Caco-2 (cell line): ENCODE measurements around the gene CMKLR1. TPM values are rescaled to one million over a fixed set of nuclear protein-coding genes. Genes with fewer than 3 reads are reported as not detected.

Experiments
- BruUV-seq: library from RNA; stranded (reverse); fragments of 400-500 nt; replicated peaks from 2 replicates; lab custom pipeline; 2021; lab: Mats Ljungman, UMichigan
- CTCF ChIA-PET: fragments of 300-600 bp; sonication (Branson Sonifier 250); formaldehyde crosslinking; loops from one replicate; lab custom pipeline; 2022; ENCODE audit warnings: antibody characterized with exemption; lab: Charles Lee
- POLR2A ChIA-PET: fragments of 300-600 bp; sonication (Branson Sonifier 250); formaldehyde crosslinking; loops from one replicate; lab custom pipeline; 2022; ENCODE audit warnings: antibody characterized with exemption; lab: Charles Lee
- DNase-seq, 2 experiments: peaks; one replicate each; pipeline versions ENCODE4 v3.0.0 to v3.0.0-alpha.2; 2020 to 2022
- H3K27me3 ChIP-seq: replicated peaks from 2 replicates; pipeline ENCODE4 v1.6.0; 2011; ENCODE audit warnings: low read length; ENCODE audit not compliant: control insufficient read depth, insufficient read depth
- H3K36me3 ChIP-seq: 2 replicates; pipeline ENCODE4 v1.5.1; 2011; ENCODE audit warnings: low read length; ENCODE audit not compliant: control insufficient read depth, insufficient read depth
- H3K4me1 ChIP-seq: fragments of 250-450 bp; sonication (Bioruptor Pico); 2 replicates; pipeline ENCODE4 v1.5.1; 2020; ENCODE audit warnings: mild to moderate bottlenecking
- H3K4me3 ChIP-seq: 2 replicates; pipeline ENCODE4 v1.5.1; 2011; ENCODE audit warnings: low read depth, mild to moderate bottlenecking, control low read depth, low read length
- H3K9me3 ChIP-seq: fragments of 250-450 bp; sonication (Bioruptor Pico); 2 replicates; pipeline ENCODE4 v1.5.1; 2020; ENCODE audit warnings: mild to moderate bottlenecking, moderate library complexity
- H3K27ac Mint-ChIP-seq: one replicate; pipeline ENCODE4 v1.8.0; 2022; ENCODE audit warnings: mixed read lengths; ENCODE audit not compliant: unreplicated experiment
- H3K27me3 Mint-ChIP-seq: one replicate; pipeline ENCODE4 v1.8.0; 2022; ENCODE audit warnings: mixed read lengths; ENCODE audit not compliant: insufficient read depth, unreplicated experiment
- H3K36me3 Mint-ChIP-seq: one replicate; pipeline ENCODE4 v1.8.0; 2022; ENCODE audit warnings: mild to moderate bottlenecking, mixed read lengths; ENCODE audit not compliant: insufficient read depth, unreplicated experiment
- H3K4me1 Mint-ChIP-seq: one replicate; pipeline ENCODE4 v1.8.0; 2022; ENCODE audit warnings: low read depth, mixed read lengths; ENCODE audit not compliant: unreplicated experiment
- H3K4me3 Mint-ChIP-seq: one replicate; pipeline ENCODE4 v1.8.0; 2022; ENCODE audit warnings: mild to moderate bottlenecking, moderate library complexity, mixed read lengths; ENCODE audit not compliant: unreplicated experiment
- H3K9me3 Mint-ChIP-seq: one replicate; pipeline ENCODE4 v1.8.0; 2022; ENCODE audit warnings: mixed read lengths; ENCODE audit not compliant: unreplicated experiment
- intact Hi-C: fragments of 100-400 bp; cut with micrococcal nuclease; formaldehyde crosslinking; loops from one replicate; pipeline ENCODE4 v1.10.0; 2022; ENCODE audit not compliant: unreplicated experiment
- total RNA-seq: library from RNA; stranded (reverse); gene quantifications from 2 replicates; pipeline ENCODE4 v1.2.3, GENCODE V29; 2022
- TF ChIP-seq, protein P1 (sequence below), 2 experiments: fragments of 200-600 bp in 1 of 2; IDR thresholded peaks; 1 replicate in 1 of 2; 2 replicates in 1 of 2; pipeline versions ENCODE4 v1.5.1 to v1.8.0; 2011 to 2022; ENCODE audit warnings: antibody characterized with exemption in 1 of 2, control low read depth in 1 of 2, inconsistent platforms in 1 of 2, low read depth in 1 of 2, low read length in 1 of 2, mild to moderate bottlenecking in 1 of 2, moderate library complexity in 1 of 2; ENCODE audit not compliant: insufficient read depth in 1 of 2, severe bottlenecking in 1 of 2, unreplicated experiment in 1 of 2

The CMKLR1 gene
- total RNA-seq, 1 experiment from 2014 or later = not detected

DNA sequence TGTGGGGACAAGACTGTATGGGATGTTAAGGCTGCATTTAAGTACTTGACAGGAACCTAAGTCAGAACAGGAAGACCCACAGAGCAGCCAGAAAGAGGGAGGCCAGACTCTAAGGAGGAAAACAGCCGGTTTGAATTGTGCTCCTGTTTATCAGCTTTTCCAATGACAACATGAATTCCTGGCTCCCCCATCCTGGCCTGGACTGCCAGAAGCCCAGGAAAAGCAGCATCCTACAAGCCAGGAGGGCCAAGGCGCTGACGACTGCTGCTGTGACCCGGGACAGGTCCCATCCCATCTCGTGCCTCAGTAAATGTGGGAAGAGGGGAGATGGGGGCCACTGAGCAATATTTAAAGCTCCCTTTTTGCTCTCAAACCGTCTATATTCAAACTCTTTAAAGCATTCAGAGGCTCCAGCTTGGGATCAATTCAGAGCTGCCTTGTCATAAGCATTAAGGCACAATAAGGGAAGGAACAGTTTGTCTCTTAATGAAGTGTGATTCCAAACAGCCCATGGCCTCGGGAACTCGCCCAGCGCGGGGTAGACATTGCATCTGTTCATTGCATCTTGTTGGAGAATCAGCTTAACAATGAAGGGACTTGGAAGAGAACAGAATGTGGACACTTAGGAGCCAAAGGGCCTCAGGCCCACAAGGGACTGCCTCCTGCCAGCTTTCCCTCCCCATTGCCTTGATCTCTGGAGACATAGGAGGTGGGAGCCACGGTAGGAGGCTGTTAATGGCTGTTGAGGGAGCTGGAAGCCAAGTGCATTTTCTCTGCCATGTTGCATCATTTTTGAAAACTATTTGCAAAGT, 49.6 kb downstream of the CMKLR1 start:
- Histone ChIP-seq H3K9me3 (no peaks in the 10 kb centered on the region), H3K4me1 (no peaks in the 10 kb centered on the region), H3K36me3 (no peaks in the 10 kb centered on the region), H3K4me3 (no peak overlapping the region), H3K27me3 (no peaks in the 10 kb centered on the region)
- DNase-seq = no peak
- Mint-ChIP-seq H3K36me3 (no peaks in the 10 kb centered on the region), H3K27ac (no peak overlapping the region), H3K27me3 (peaks cover 26% of the 10 kb centered on the region), H3K4me3 (no peak overlapping the region), H3K9me3 (no peaks in the 10 kb centered on the region), H3K4me1 (no peaks in the 10 kb centered on the region)
- intact Hi-C loops = no loop called here
- BruUV-seq = no TSS peak
- POLR2A ChIA-PET = no interaction called here
- CTCF ChIA-PET = no interaction called here
- TF ChIP-seq, protein P1, sequence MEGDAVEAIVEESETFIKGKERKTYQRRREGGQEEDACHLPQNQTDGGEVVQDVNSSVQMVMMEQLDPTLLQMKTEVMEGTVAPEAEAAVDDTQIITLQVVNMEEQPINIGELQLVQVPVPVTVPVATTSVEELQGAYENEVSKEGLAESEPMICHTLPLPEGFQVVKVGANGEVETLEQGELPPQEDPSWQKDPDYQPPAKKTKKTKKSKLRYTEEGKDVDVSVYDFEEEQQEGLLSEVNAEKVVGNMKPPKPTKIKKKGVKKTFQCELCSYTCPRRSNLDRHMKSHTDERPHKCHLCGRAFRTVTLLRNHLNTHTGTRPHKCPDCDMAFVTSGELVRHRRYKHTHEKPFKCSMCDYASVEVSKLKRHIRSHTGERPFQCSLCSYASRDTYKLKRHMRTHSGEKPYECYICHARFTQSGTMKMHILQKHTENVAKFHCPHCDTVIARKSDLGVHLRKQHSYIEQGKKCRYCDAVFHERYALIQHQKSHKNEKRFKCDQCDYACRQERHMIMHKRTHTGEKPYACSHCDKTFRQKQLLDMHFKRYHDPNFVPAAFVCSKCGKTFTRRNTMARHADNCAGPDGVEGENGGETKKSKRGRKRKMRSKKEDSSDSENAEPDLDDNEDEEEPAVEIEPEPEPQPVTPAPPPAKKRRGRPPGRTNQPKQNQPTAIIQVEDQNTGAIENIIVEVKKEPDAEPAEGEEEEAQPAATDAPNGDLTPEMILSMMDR (IDR thresholded peaks at IDR 0.05; ENCODE audit: insufficient read depth in 1 of 2, low read depth in 1 of 2, low read length in 1 of 2, severe bottlenecking in 1 of 2, unreplicated experiment in 1 of 2) = no peak

DNA sequence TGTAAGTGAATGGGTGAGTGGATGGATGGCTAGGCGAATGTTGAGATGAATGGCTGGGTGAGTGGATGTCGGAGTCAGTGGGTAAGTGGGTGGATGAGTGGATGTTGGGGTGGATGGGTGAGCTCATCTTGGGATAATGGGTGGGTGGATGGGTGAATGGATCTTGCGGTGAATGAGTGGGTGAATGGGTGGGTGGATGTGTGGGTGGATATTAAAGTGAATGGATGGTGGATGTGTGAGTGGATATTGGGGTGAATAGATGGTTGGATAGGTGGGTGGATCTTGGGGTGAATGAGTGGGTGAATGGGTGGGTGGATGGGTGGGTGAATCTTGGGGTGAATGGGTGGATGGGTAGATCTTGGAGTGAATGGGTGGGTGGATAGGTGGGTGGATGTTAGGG, 51.9 kb downstream of the CMKLR1 start:
- no peaks in the 10 kb centered on the region for H3K36me3 Mint-ChIP-seq
- H3K4me1 Mint-ChIP-seq = no peaks in the 10 kb centered on the region
- intact Hi-C loops = no loop called here
- no peaks in the 10 kb centered on the region for H3K9me3 Mint-ChIP-seq
- H3K4me3 Mint-ChIP-seq = no peak overlapping the region
- BruUV-seq = no TSS peak
- H3K27me3 Mint-ChIP-seq = peaks cover 29% of the 10 kb centered on the region
- CTCF ChIA-PET = no interaction called here
- H3K27me3 ChIP-seq = no peaks in the 10 kb centered on the region; the same call in 1 of the 2 replicates
- DNase-seq = no peak
- no peak overlapping the region for H3K4me3 ChIP-seq
- TF ChIP-seq, protein P1 (IDR thresholded peaks at IDR 0.05; ENCODE audit: insufficient read depth in 1 of 2, low read depth in 1 of 2, low read length in 1 of 2, severe bottlenecking in 1 of 2, unreplicated experiment in 1 of 2) = no peak
- H3K9me3 ChIP-seq = no peaks in the 10 kb centered on the region
- POLR2A ChIA-PET = no interaction called here
- no peaks in the 10 kb centered on the region for H3K36me3 ChIP-seq
- H3K27ac Mint-ChIP-seq = no peak overlapping the region
- no peaks in the 10 kb centered on the region for H3K4me1 ChIP-seq

DNA sequence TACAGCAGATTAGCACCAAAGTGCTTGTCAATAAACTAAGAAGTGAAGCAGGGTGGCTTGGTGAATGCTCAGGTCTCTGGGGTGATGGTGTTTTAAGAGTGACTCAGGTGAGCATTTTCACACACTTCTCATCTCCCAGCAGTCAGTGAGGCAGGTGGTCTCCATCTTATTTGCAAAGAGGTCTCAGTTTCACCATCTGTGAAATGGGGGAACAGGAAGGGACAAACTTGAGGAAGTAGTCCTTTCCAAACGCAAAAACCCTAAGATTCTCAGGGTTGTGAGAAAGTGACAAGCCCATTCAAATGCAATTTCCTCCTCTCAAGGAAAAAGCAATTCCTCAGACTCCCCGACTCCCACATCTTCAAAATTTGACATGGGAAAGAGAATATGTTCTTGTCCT, 54.1 kb downstream of the CMKLR1 start:
- CTCF ChIA-PET = no interaction called here
- peaks cover 24% of the 10 kb centered on the region for H3K27me3 Mint-ChIP-seq
- BruUV-seq = no TSS peak

More for the DNA sequence above, 54.1 kb downstream of the CMKLR1 start:
- H3K27me3 ChIP-seq = no peaks in the 10 kb centered on the region; the same call in 1 of the 2 replicates
- Mint-ChIP-seq H3K27ac (no peak overlapping the region), H3K4me1 (no peaks in the 10 kb centered on the region), H3K4me3 (no peak overlapping the region), H3K36me3 (no peaks in the 10 kb centered on the region), H3K9me3 (no peaks in the 10 kb centered on the region)
- no peak overlapping the region for H3K4me3 ChIP-seq
- H3K9me3 ChIP-seq = no peaks in the 10 kb centered on the region
- no peaks in the 10 kb centered on the region for H3K4me1 ChIP-seq
- H3K36me3 ChIP-seq = no peaks in the 10 kb centered on the region
- TF ChIP-seq, protein P1 (IDR thresholded peaks at IDR 0.05; ENCODE audit: insufficient read depth in 1 of 2, low read depth in 1 of 2, low read length in 1 of 2, severe bottlenecking in 1 of 2, unreplicated experiment in 1 of 2) = no peak
- POLR2A ChIA-PET = no interaction called here
- DNase-seq = no peak
- intact Hi-C loops = no loop called here
